IMR-90 (cell line): ENCODE data around the gene TRIM25. TPM values are rescaled to one million over a fixed set of nuclear protein-coding genes. Genes with fewer than 3 reads are reported as not detected.

Experiments
- ATAC-seq: fragments of 200-7000 bp; cut with Tn5 transposase; 2 replicates; pipeline ENCODE4 v1.9.1; 2020; ENCODE audit warnings: low read depth, mild to moderate bottlenecking, moderate library complexity
- BruUV-seq: library from RNA; stranded (reverse); fragments of 400-500 nt; replicated peaks from 2 replicates; lab custom pipeline; 2021; lab: Mats Ljungman, UMichigan
- CTCF ChIA-PET: fragments of 300-600 bp; formaldehyde crosslinking; extraction: SDS; loops from one replicate; lab custom pipeline; 2021; ENCODE audit warnings: antibody characterized with exemption; lab: Yijun Ruan, JAX
- POLR2A ChIA-PET: fragments of 300-600 bp; sonication (Branson Sonifier 250); formaldehyde crosslinking; loops from one replicate; lab custom pipeline; 2022; ENCODE audit warnings: antibody characterized with exemption; ENCODE audit not compliant: unreplicated experiment; lab: Charles Lee
- DNase-seq: peaks from one replicate; pipeline ENCODE4 v3.0.0; 2013
- H2AFZ ChIP-seq: replicated peaks from 2 replicates; pipeline ENCODE3; 2013; ENCODE audit warnings: low read length, mild to moderate bottlenecking; ENCODE audit not compliant: poor library complexity
- H2AK5ac ChIP-seq: 2 replicates; pipeline ENCODE4 v1.6.1; 2013; ENCODE audit warnings: low read depth, low read length, inconsistent platforms
- H2AK9ac ChIP-seq: replicated peaks from 2 replicates; pipeline ENCODE3; 2013; ENCODE audit warnings: mild to moderate bottlenecking, low read depth, low read length, moderate library complexity; ENCODE audit not compliant: poor library complexity
- H2BK120ac ChIP-seq: 2 replicates; pipeline ENCODE4 v1.6.1; 2013; ENCODE audit warnings: low read depth, low read length, inconsistent platforms
- H2BK15ac ChIP-seq: 3 replicates; pipeline ENCODE4 v1.6.1; 2013; ENCODE audit warnings: low read depth, low read length, inconsistent platforms
- H2BK20ac ChIP-seq: 2 replicates; pipeline ENCODE4 v1.6.1; 2013; ENCODE audit warnings: low read depth, mild to moderate bottlenecking, inconsistent platforms, low read length, moderate library complexity
- H2BK5ac ChIP-seq: 2 replicates; pipeline ENCODE4 v1.6.1; 2013; ENCODE audit warnings: mild to moderate bottlenecking, low read depth, low read length, inconsistent platforms; ENCODE audit not compliant: poor library complexity, severe bottlenecking
- H3K14ac ChIP-seq: replicated peaks from 2 replicates; pipeline ENCODE4 v1.6.1; 2013; ENCODE audit warnings: low read depth, low read length, inconsistent platforms
- H3K18ac ChIP-seq: 2 replicates; pipeline ENCODE4 v1.6.1; 2013; ENCODE audit warnings: low read depth, low read length, control low read depth
- H3K23ac ChIP-seq: 2 replicates; pipeline ENCODE4 v1.6.1; 2013; ENCODE audit warnings: low read depth, low read length, inconsistent platforms
- H3K27ac ChIP-seq: 2 replicates; pipeline ENCODE4 v1.5.1; 2013; ENCODE audit warnings: mild to moderate bottlenecking, control low read depth, low read length; ENCODE audit not compliant: insufficient read depth
- H3K27me3 ChIP-seq: 2 replicates; pipeline ENCODE4 v1.6.1; 2013; ENCODE audit warnings: low read length; ENCODE audit not compliant: control insufficient read depth, insufficient read depth
- H3K36me3 ChIP-seq: 2 replicates; pipeline ENCODE4 v1.6.1; 2013; ENCODE audit warnings: low read length, mixed read lengths; ENCODE audit not compliant: control insufficient read depth, insufficient read depth
- H3K4ac ChIP-seq: 2 replicates; pipeline ENCODE4 v1.6.1; 2013; ENCODE audit warnings: low read depth, low read length, inconsistent platforms
- H3K4me1 ChIP-seq: 2 replicates; pipeline ENCODE4 v1.6.1; 2013; ENCODE audit warnings: low read length, mixed read lengths; ENCODE audit not compliant: control insufficient read depth, insufficient read depth
- H3K4me2 ChIP-seq: 2 replicates; pipeline ENCODE4 v1.6.1; 2013; ENCODE audit warnings: low read depth, mild to moderate bottlenecking, control low read depth, low read length, moderate library complexity
- H3K4me3 ChIP-seq: 2 replicates; pipeline ENCODE4 v1.5.1; 2013; ENCODE audit warnings: low read depth, mild to moderate bottlenecking, control low read depth, low read length, moderate library complexity; ENCODE audit not compliant: insufficient read depth
- H3K56ac ChIP-seq: 2 replicates; pipeline ENCODE4 v1.6.1; 2013; ENCODE audit warnings: low read length, inconsistent platforms; ENCODE audit not compliant: insufficient read depth; ENCODE audit errors: extremely low read depth
- H3K79me1 ChIP-seq, 2 experiments: 2 replicates each; pipeline ENCODE4 v1.6.1; 2013; ENCODE audit warnings: low read length in 2 of 2, inconsistent platforms in 1 of 2, low read depth in 1 of 2
- H3K9ac ChIP-seq: 2 replicates; pipeline ENCODE4 v1.6.1; 2013; ENCODE audit warnings: low read depth, low read length, control low read depth
- H3K9me1 ChIP-seq: 2 replicates; pipeline ENCODE4 v1.6.1; 2013; ENCODE audit warnings: low read length, inconsistent platforms; ENCODE audit not compliant: insufficient read depth
- H3K9me3 ChIP-seq: 2 replicates; pipeline ENCODE4 v1.6.1; 2013; ENCODE audit warnings: low read length; ENCODE audit not compliant: control insufficient read depth, insufficient read depth
- H4K20me1 ChIP-seq: 2 replicates; pipeline ENCODE4 v1.6.1; 2013; ENCODE audit warnings: low read length, inconsistent platforms; ENCODE audit not compliant: insufficient read depth
- H4K5ac ChIP-seq: 2 replicates; pipeline ENCODE4 v1.6.1; 2013; ENCODE audit warnings: mild to moderate bottlenecking, low read depth, low read length, control low read depth
- H4K8ac ChIP-seq, 2 experiments: 2 replicates each; pipeline ENCODE4 v1.6.1; 2013; ENCODE audit warnings: low read depth in 2 of 2, low read length in 2 of 2, control low read depth in 1 of 2, inconsistent platforms in 1 of 2
- H4K91ac ChIP-seq: 2 replicates; pipeline ENCODE4 v1.6.1; 2013; ENCODE audit warnings: low read depth, low read length, inconsistent platforms; ENCODE audit not compliant: insufficient read depth
- BHLHE40 ChIP-seq: fragments of 150-350 bp; IDR thresholded peaks from 2 replicates; pipeline ENCODE4 v1.6.1; 2016; ENCODE audit warnings: mild to moderate bottlenecking, low read depth, low read length
- CHD1 ChIP-seq: IDR thresholded peaks from 2 replicates; pipeline ENCODE4 v1.6.1; 2012; ENCODE audit warnings: low read depth, low read length, improper control_type of control experiment
- CTCF ChIP-seq: conservative IDR thresholded peaks from 2 replicates; pipeline ENCODE4 v1.5.1; 2012; ENCODE audit warnings: mild to moderate bottlenecking, low read depth, low read length, improper control_type of control experiment
- ELK1 ChIP-seq: fragments of 150-350 bp; IDR thresholded peaks from 2 replicates; pipeline ENCODE4 v1.6.1; 2016; ENCODE audit warnings: low read depth, mild to moderate bottlenecking, low read length, moderate library complexity, borderline replicate concordance
- WGBS, 2 experiments: methylation state at CpG; one replicate each; pipeline versions ENCODE4 v1.1.5 to v1.1.7; 2013; ENCODE audit warnings: missing lambda C conversion rate in 2 of 2; ENCODE audit not compliant: insufficient read length in 1 of 2; ENCODE audit errors: extremely low coverage in 2 of 2; 5-methylcytosine and 5-hydroxymethylcytosine counted together
- dilution Hi-C: fragments of 300-500 bp; cut with HindIII; formaldehyde crosslinking; loops from one replicate; pipeline ENCODE4 v1.14.3; 2018; ENCODE audit warnings: low sequenced_read_pairs; ENCODE audit not compliant: unreplicated experiment
- in situ Hi-C: fragments of 300-500 bp; cut with MboI; formaldehyde crosslinking; loops from 3 replicates; pipeline ENCODE4 v1.14.3; 2019; ENCODE audit warnings: low sequenced_read_pairs, inconsistent platforms, mixed read lengths
- intact Hi-C: fragments of 100-400 bp; cut with micrococcal nuclease; formaldehyde crosslinking; loops from 2 replicates; pipeline ENCODE4 v1.10.0; 2022
- polyA plus RNA-seq, 3 experiments: library from polyadenylated mRNA; depleted of rRNA; stranded (reverse); fragments of >200 nt; gene quantifications; 2 replicates each; pipeline ENCODE4 v1.2.3, GENCODE V29; 2012; ENCODE audit warnings: low replicate concordance in 1 of 3
- total RNA-seq: library from RNA; depleted of rRNA; stranded (reverse); fragments of >200 nt; gene quantifications from 2 replicates; pipeline ENCODE4 v1.2.3, GENCODE V29; 2012

Gene TRIM25
- total and polyA plus RNA-seq, 2 of the 4 experiments (the other 2 are of a cell fraction), result 25.5 to 27.5 TPM

GRCh38 chr17:56867948-56868376, 45.9 kb downstream of the TRIM25 start:
- peak; percentile 85 for ATAC-seq
- H3K18ac ChIP-seq, result no peak overlapping the region
- H4K20me1 ChIP-seq, result no peaks in the 10 kb centered on the region
- H4K91ac ChIP-seq, result no peak overlapping the region
- H2BK15ac ChIP-seq, result no peak overlapping the region
- no peaks in the 10 kb centered on the region for H3K27me3 ChIP-seq
- no peak overlapping the region for H2AK5ac ChIP-seq
- no peak overlapping the region for H3K23ac ChIP-seq
- dilution Hi-C loops, result no loop called here
- 0 out of 4 replicates have a peak overlapping the region, but pooled peaks of 1 of the 2 experiments have one; percentile 18 for H4K8ac ChIP-seq
- 0 out of 2 replicates have a peak overlapping the region, but pooled peaks have one; percentile 30 for H2BK20ac ChIP-seq
- H3K27ac ChIP-seq, result no peak overlapping the region
- H3K4ac ChIP-seq, result 0 out of 2 replicates have a peak overlapping the region, but pooled peaks have one; percentile 36
- H3K36me3 ChIP-seq, result peaks cover 2% of the 10 kb centered on the region; the same call in 1 of the 2 replicates
- CTCF ChIA-PET, result interaction anchor here (0.6 to 1.0 kb wide), 4 partner anchors 12 to 51 kb away, joined by 3 to 6 read pairs (median 4); no protein-coding TSS in a partner anchor
- in situ Hi-C loops, result no loop called here
- DNase-seq, result peak; percentile 67
- H3K56ac ChIP-seq, result no peak overlapping the region
- no peak overlapping the region for H2AFZ ChIP-seq
- intact Hi-C loops, result no loop called here
- peak overlapping the region; percentile 22 for H3K14ac ChIP-seq
- no TSS peak for BruUV-seq
- no CpG with 5 or more reads among the region's 2 CpGs for WGBS, 2 experiments
- H3K9me3 ChIP-seq, result no peaks in the 10 kb centered on the region
- H3K4me1 ChIP-seq, result peaks cover 4% of the 10 kb centered on the region
- no peaks in the 10 kb centered on the region for H3K79me1 ChIP-seq
- H2BK120ac ChIP-seq, result peak overlapping the region; percentile 38; the same call in 1 of the 2 replicates
- no peak overlapping the region for H2AK9ac ChIP-seq
- H3K9ac ChIP-seq, result no peak overlapping the region
- POLR2A ChIA-PET, result interaction anchor here (0.6 kb wide), 2 partner anchors 49 to 113 kb away, joined by 6 to 8 read pairs; no protein-coding TSS in a partner anchor
- H2BK5ac ChIP-seq, result no peak overlapping the region
- no peak overlapping the region for H3K4me3 ChIP-seq
- no peak overlapping the region for H3K4me2 ChIP-seq
- TF ChIP-seq BHLHE40 (no peak), CHD1 (no peak), CTCF (no peak), ELK1 (no peak)
- H4K5ac ChIP-seq, result no peak overlapping the region
- H3K9me1 ChIP-seq, result peaks cover 5% of the 10 kb centered on the region; the same call in 1 of the 2 replicates
